Measurements from ENCODE around the gene MAP1LC3B. TPM values are rescaled to one million over a fixed set of nuclear protein-coding genes. Genes with fewer than 3 reads are reported as not detected.

Gene MAP1LC3B
- total RNA-seq, 2 donors from 2014 or later, result 41.9 to 51.8 TPM

DNA sequence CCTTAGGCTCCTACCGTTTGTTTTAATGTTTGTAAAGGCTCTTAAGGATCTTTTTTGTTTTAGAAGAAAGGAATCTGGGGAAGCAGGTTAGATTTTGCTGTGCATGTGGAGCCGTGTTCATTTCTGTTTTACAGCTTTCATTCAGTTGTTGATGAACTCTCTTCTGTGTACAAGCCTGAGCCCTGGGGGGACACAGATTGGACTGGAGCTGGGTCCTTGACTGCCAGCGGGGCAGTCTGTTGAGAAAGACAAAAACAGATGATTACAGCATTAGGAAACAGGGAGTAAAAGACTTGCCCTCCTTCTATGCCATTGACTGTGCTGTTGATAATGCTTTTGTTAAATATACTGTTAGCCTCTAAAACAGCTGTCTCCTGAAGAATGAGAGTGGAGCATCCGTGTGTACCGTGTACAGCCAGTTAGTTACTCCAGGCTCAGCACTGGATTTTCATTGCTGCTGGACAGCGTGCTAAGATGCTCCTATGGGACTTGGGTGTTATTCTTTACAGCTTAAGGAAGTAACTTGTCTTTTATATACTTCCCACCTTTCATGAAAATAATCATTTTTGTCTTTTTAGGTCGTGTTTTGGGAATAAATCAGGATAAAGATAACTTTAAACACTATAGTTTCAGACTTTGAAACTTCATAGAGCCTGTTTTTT, 3.2 kb downstream of the MAP1LC3B start:
- Histone ChIP-seq H3K36me3 (no peaks in the 10 kb centered on the region), H3K9me3 (no peaks in the 10 kb centered on the region), H3K4me3 (no peak overlapping the region), H3K27ac (no peak overlapping the region), H3K27me3 (replicated peaks; ENCODE audit: insufficient read depth) (no peaks in the 10 kb centered on the region), H3K4me1 (replicated peaks) (peaks cover 8% of the 10 kb centered on the region)
- 51% methylated on average over 7 of the region's 7 CpGs for WGBS
- no peak for DNase-seq (ENCODE audit: low spot score)
- intact Hi-C loops (cut with DNase I), result no loop called here
- TF ChIP-seq POLR2A (IDR thresholded peaks at IDR 0.05), result no peak
- TF ChIP-seq POLR2AphosphoS5 (IDR thresholded peaks at IDR 0.05), result no peak
- TF ChIP-seq, protein P1, sequence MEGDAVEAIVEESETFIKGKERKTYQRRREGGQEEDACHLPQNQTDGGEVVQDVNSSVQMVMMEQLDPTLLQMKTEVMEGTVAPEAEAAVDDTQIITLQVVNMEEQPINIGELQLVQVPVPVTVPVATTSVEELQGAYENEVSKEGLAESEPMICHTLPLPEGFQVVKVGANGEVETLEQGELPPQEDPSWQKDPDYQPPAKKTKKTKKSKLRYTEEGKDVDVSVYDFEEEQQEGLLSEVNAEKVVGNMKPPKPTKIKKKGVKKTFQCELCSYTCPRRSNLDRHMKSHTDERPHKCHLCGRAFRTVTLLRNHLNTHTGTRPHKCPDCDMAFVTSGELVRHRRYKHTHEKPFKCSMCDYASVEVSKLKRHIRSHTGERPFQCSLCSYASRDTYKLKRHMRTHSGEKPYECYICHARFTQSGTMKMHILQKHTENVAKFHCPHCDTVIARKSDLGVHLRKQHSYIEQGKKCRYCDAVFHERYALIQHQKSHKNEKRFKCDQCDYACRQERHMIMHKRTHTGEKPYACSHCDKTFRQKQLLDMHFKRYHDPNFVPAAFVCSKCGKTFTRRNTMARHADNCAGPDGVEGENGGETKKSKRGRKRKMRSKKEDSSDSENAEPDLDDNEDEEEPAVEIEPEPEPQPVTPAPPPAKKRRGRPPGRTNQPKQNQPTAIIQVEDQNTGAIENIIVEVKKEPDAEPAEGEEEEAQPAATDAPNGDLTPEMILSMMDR (IDR thresholded peaks at IDR 0.05), result no peak

DNA sequence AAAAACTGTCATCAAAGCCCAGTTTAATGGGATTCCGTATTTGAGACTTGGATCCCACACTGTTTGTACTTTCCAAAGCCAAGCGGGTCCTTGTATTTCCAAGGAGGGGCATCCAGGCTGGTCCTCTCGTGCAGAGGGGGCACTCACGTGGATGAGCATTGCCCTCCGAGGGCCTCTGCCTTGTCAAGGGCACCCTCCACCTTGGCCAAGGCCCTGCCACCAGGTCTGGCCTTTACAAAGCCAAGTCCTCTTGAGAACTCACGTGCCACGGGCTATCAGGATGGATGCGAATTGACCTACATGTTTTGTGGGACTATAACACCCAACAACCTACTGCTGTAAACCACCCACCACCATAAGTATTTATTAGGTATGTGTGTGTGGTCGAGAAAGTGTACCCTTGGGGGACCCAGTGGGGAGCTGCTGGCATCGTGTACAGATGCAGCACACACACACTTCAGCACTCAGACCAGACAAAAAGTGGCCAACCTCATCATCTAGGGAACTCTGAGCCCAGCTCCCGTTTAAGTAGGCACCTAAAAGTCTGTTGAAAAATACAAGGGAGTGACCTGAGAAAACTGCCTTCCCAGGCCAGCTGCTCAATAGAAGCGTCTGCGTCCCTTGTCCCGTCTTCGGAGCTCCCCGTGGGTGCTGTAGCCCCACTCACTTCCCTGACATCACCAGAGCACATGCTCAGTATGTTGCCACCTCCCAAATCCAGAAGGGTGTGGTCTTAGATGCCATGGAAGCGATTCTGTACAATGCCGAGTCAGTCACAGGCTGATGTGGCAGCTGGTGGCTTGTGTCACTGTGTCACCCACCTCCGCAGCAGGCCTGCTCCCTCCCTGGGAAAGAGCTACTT, 12.9 kb downstream of the MAP1LC3B start:
- H3K4me1 ChIP-seq (replicated peaks), result no peaks in the 10 kb centered on the region
- 91% methylated on average over 19 of the region's 19 CpGs for WGBS
- no peaks in the 10 kb centered on the region for H3K9me3 ChIP-seq
- no peak for TF ChIP-seq POLR2A (IDR thresholded peaks at IDR 0.05)
- TF ChIP-seq, protein P1 (IDR thresholded peaks at IDR 0.05), result no peak
- TF ChIP-seq POLR2AphosphoS5 (IDR thresholded peaks at IDR 0.05), result no peak
- intact Hi-C loops (cut with DNase I), result no loop called here
- peaks cover 0 to 3% of the 10 kb centered on the region in 2 donors for H3K36me3 ChIP-seq
- no peak for DNase-seq (ENCODE audit: low spot score)
- no peaks in the 10 kb centered on the region for H3K27me3 ChIP-seq (replicated peaks; ENCODE audit: insufficient read depth)
- no peak overlapping the region for H3K4me3 ChIP-seq
- no peak overlapping the region for H3K27ac ChIP-seq

DNA sequence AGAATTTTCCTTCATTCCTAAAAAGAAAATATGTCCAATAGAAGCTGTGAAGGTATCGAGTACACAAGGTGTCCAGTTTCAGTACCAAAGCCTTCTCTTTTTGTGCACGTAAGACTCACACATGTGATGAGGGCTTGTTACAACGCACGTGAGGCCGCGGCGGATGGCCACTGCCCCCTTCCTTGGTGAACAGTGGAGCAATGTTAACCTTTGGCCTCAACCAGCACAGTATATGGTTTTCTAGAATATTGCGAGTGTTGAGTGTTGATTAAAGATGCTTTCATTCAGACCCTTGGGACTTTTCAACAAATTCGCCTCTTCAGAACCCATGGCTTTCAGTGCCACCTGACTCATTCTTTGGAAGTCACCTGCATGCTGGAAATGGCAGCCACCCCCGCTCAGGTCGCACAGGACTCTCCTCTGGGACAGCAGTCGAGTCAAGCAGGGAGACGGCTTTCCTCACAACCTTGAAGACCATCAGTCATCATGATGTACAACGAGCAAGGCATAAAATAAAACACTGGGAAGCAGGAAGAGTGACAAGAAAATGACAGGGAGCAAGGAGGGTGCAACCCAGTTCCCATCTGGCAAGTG, 14.5 kb downstream of the MAP1LC3B start:
- TF ChIP-seq POLR2AphosphoS5 (IDR thresholded peaks at IDR 0.05) (no peak), POLR2A (IDR thresholded peaks at IDR 0.05) (no peak)
- TF ChIP-seq, protein P1 (IDR thresholded peaks at IDR 0.05), result no peak
- DNase-seq (ENCODE audit: low spot score), result no peak
- no peaks in the 10 kb centered on the region for H3K9me3 ChIP-seq
- H3K27me3 ChIP-seq (replicated peaks; ENCODE audit: insufficient read depth), result no peaks in the 10 kb centered on the region
- no peaks in the 10 kb centered on the region for H3K4me1 ChIP-seq (replicated peaks)
- H3K27ac ChIP-seq, result no peak overlapping the region
- 91% methylated on average over 14 of the region's 14 CpGs for WGBS
- no peak overlapping the region for H3K4me3 ChIP-seq
- peaks cover 0 to 3% of the 10 kb centered on the region in 2 donors for H3K36me3 ChIP-seq
- intact Hi-C loops (cut with DNase I), result no loop called here

DNA sequence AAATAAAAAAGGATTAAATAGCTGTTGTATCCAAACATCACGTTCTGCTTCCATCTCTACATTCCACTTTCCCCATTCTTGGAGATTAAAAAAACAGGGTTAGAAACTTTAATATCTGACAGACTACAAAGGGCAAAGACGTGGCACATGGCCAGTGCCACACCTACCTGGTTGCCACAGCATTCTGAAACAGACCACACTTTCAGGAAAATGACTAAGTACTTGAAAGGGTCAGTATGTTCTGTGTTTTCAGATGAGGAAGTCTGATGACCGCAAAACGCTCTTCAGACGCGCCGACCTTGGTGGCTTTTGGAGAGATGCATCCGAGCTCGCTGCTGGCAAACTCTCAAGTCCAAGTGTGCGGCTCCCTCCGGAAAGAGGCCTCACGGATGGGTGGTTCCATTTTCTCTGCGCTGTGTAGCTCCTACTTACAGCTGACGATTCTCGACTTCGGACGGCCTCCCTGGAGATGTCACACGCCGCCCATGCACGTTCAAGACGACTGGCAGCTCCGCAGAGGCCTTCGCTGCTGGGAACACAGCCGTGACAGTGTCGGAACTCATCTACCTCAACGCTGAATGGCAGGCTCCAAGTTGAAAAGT, 15.5 kb downstream of the MAP1LC3B start:
- H3K27me3 ChIP-seq (replicated peaks; ENCODE audit: insufficient read depth), result no peaks in the 10 kb centered on the region
- TF ChIP-seq POLR2A (IDR thresholded peaks at IDR 0.05) (no peak), POLR2AphosphoS5 (IDR thresholded peaks at IDR 0.05) (no peak)
- TF ChIP-seq, protein P1 (IDR thresholded peaks at IDR 0.05), result no peak
- no peak overlapping the region for H3K27ac ChIP-seq
- DNase-seq (ENCODE audit: low spot score), result no peak
- no peaks in the 10 kb centered on the region for H3K9me3 ChIP-seq
- H3K36me3 ChIP-seq, result peaks cover 6 to 7% of the 10 kb centered on the region in 2 donors
- intact Hi-C loops (cut with DNase I), result no loop called here
- no peaks in the 10 kb centered on the region for H3K4me1 ChIP-seq (replicated peaks)
- no peak overlapping the region for H3K4me3 ChIP-seq
- 88% methylated on average over 26 of the region's 26 CpGs for WGBS
